ENCODE data around the gene NXN.
"Not testable (repeated sequence)": the region's sequence is repeated elsewhere in the genome, so short reads cannot be mapped to it uniquely, and the experiment has no call there.

The NXN gene

DNA sequence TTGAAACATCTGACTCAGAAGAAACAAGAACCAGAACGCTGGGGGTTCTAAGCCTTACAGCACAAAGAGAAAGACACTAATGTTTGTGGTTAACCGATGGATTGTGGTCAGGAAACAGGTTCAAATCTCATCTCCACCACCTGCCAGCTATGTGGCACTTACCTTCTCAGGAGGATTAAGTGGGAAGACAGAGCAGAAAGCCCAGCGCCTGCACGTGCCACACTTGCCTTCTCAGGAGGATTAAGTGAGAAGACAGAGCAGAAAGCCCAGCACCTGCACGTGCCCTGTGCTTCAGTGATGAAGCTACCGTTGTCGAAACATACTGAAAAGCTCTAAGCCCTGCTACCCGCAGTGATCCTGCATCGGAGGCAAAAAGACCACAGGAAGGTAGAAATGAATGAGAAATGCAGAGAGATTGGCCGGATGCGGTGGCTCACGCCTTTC is 90.6 kb downstream of the NXN start:
- Mint-ChIP-seq H3K36me3 (ENCODE audit: low read depth) (no peaks in the 10 kb centered on the region), H3K27ac (no peak overlapping the region), H3K4me3 (no peak overlapping the region), H3K27me3 (peaks cover 32% of the 10 kb centered on the region), H3K4me1 (ENCODE audit: low read depth) (peaks cover 4% of the 10 kb centered on the region), H3K9me3 (no peaks in the 10 kb centered on the region)

DNA sequence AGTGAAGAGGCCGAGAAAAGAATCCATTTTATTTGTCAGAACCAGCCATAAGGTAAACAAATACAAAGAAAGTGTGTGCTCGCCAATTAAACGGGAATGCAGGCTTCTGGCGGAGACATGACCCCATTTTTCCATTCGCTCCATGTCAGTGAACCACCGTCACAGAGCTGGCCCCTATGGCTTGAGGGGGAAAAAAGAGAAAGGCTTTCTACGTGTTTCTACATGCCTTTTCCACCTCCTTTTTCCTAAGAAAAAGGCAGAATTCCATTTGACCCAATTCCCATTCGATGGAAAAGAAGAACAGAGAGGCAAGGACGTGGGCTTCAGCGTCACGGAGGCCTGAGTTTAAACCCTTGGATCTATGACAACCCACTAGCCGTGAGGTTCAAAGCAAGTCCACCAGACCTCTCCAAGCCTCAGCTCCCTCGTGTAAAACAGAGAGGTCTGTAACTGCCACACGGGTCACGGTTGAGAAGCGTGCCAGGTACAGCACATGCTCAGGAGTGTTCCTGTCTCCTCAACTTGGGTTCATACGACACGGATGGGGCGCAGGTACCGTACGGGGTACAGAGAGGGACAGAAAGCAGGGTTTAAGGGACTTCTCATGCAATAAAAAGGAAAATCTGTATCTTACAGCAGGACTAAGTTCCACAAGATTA is 91.9 kb downstream of the NXN start:
- Mint-ChIP-seq H3K36me3 (ENCODE audit: low read depth) (no peaks in the 10 kb centered on the region), H3K4me3 (no peak overlapping the region), H3K9me3 (no peaks in the 10 kb centered on the region), H3K27me3 (peaks cover 32% of the 10 kb centered on the region), H3K27ac (no peak overlapping the region), H3K4me1 (ENCODE audit: low read depth) (peaks cover 4% of the 10 kb centered on the region)

DNA sequence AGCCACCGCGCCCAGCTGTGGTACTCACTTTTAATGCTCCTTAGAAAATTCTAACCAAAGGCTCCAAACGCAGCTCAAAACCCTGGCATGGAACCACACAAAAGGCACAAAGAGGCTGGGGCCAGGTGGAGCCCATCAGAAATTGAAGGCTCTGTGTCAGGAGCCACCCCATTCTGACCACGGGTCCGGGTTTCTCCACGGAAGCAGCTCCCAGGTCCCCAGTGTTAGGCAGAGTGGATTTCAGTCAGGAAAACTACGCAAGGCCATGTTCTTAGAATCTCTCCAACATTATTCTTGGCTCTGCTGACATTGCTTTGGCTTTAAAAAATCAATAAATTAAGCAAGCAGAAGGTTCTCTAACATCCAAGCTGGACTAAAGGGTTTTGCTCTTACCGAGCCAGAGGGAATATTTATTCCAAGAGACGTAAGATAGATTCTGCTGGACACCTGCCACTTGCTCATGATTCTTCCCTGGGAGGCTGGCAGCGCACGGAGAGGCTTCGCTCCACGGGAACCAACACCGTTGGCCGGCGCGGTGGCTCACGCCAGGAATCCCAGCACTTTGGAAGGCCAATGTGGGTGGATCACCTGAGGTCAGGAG is 93.5 kb downstream of the NXN start:
- Mint-ChIP-seq H3K4me1 (ENCODE audit: low read depth) (peaks cover 4% of the 10 kb centered on the region), H3K9me3 (no peaks in the 10 kb centered on the region), H3K27me3 (peaks cover 29% of the 10 kb centered on the region)

DNA sequence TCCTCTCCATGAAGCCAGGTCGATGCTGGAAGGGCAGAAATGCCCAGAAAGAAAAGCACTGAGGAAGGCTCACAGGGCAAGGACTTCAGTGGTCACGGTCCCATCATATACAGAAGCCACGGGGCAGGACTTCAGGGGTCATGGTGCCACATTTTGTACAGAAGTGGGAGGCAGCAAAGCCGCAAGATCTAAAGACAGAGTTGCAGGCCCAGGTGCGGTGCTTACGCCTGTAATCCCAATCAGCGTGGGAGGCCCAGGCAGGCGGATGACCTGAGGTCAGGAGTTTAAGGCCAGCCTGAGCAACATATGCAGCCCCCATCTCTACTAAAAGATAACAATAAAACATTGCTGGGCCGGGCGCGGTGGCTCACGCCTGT is 96.0 kb downstream of the NXN start:
- Mint-ChIP-seq H3K27ac (no peak overlapping the region), H3K36me3 (ENCODE audit: low read depth) (no peaks in the 10 kb centered on the region), H3K4me3 (no peak overlapping the region)

More for the DNA sequence above, 93.5 kb downstream of the NXN start:
- Mint-ChIP-seq H3K4me3 (no peak overlapping the region), H3K27ac (no peak overlapping the region), H3K36me3 (ENCODE audit: low read depth) (no peaks in the 10 kb centered on the region)

DNA sequence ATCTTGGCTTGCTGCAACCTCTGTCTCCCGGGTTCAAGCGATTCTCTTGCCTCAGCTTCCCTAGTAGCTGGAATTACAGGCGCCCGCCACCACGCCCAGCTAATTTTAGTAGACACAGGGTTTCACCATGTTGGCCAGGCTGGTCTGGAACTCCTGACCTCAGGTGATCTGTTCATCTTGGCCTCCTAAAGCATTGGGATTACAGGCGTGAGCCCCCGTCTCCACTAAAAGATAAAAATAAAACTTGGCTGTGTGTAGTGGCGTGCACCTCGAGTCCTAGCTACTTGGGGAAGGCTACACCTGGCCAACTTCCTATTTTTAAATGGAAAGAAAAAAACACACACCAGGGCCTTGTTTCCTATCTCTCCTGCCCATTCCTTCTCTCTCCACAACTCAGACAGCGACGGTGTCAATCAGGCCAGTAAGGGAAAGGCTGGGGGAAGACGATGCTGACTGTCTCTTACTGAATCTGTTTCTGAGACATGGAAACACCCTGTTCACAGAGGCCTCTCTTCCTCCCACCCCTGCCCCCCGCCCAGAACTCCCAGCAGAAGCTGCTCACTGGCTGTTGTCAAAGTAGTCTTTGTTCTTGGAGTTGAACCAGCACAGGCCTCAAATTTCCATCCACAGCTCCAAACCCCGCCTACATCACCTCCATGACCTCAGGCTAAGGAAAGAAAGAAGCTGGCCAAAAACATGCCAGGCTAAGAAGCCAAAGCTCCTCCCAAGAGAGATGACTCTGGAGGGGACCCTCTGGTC is 96.6 kb downstream of the NXN start:
- Mint-ChIP-seq H3K27me3 (peaks cover 9% of the 10 kb centered on the region), H3K27ac (no peak overlapping the region), H3K36me3 (ENCODE audit: low read depth) (no peaks in the 10 kb centered on the region), H3K4me3 (no peak overlapping the region), H3K9me3 (no peaks in the 10 kb centered on the region), H3K4me1 (ENCODE audit: low read depth) (peaks cover 5% of the 10 kb centered on the region)

More for the DNA sequence above, 96.0 kb downstream of the NXN start:
- Mint-ChIP-seq H3K27me3 (peaks cover 12% of the 10 kb centered on the region), H3K9me3 (no peaks in the 10 kb centered on the region), H3K4me1 (ENCODE audit: low read depth) (peaks cover 5% of the 10 kb centered on the region)

DNA sequence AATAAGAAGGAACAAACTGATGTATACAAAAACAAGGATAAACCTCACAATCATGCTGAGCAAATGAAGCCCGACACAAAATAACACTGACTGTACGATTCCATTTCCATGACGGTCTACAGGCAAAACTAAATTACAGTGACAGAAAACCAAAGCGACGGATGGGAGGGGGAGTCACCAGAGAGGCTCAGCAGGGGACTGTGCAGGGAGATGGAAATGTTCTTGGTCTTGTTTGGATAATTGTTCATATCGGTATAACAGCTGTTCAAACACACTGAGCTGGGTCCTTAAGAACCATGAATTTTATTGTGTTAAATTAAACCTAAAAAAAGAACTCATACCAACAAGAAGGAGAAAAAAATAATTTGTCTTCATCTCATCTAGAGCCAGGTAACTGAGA is 97.8 kb downstream of the NXN start:
- Mint-ChIP-seq H3K4me3 (no peak overlapping the region), H3K4me1 (ENCODE audit: low read depth) (peaks cover 5% of the 10 kb centered on the region), H3K27ac (no peak overlapping the region), H3K36me3 (ENCODE audit: low read depth) (no peaks in the 10 kb centered on the region), H3K27me3 (peaks cover 6% of the 10 kb centered on the region), H3K9me3 (no peaks in the 10 kb centered on the region)

DNA sequence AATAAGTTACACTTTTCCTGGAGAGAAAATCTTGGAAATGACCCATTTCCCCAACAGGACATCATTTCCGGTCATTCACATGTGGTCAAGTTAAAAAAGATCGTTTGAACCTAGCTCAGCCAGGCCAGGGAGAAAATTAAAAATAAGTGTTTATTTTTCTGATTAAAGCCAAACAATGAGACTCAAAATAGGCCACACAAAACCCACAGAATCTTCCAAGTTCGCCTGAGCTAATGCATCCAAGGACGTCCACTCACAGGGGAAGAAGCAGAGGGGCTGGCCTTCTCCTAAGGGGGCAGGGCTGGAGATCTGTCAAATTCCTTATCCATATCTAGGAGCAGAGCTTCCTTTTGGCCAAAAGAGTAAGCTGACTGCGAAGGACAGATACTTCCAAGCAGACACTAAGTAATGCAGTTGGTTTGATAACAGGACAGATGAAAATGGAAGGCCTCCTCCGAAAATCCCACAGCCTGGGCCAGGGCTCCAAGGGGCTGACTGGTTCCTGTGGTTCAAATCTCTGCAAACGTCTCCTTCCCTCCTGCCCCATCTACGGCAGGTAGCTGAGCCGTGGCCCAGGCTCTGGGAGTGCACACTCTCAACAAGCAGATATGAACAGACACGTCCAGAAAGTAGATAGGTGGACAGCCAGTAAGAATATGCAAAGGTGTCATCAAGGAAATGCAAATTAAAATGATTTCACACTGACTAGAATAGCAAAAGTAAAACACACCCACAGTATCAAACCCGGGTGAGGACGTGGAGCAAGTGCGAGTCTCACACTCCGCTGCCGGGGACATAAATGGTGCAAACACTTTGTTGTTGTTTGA is 98.9 kb downstream of the NXN start:
- Mint-ChIP-seq H3K9me3 (no peaks in the 10 kb centered on the region), H3K4me3 (no peak overlapping the region), H3K4me1 (ENCODE audit: low read depth) (peaks cover 11% of the 10 kb centered on the region), H3K36me3 (ENCODE audit: low read depth) (no peaks in the 10 kb centered on the region), H3K27ac (no peak overlapping the region), H3K27me3 (peaks cover 6% of the 10 kb centered on the region)

DNA sequence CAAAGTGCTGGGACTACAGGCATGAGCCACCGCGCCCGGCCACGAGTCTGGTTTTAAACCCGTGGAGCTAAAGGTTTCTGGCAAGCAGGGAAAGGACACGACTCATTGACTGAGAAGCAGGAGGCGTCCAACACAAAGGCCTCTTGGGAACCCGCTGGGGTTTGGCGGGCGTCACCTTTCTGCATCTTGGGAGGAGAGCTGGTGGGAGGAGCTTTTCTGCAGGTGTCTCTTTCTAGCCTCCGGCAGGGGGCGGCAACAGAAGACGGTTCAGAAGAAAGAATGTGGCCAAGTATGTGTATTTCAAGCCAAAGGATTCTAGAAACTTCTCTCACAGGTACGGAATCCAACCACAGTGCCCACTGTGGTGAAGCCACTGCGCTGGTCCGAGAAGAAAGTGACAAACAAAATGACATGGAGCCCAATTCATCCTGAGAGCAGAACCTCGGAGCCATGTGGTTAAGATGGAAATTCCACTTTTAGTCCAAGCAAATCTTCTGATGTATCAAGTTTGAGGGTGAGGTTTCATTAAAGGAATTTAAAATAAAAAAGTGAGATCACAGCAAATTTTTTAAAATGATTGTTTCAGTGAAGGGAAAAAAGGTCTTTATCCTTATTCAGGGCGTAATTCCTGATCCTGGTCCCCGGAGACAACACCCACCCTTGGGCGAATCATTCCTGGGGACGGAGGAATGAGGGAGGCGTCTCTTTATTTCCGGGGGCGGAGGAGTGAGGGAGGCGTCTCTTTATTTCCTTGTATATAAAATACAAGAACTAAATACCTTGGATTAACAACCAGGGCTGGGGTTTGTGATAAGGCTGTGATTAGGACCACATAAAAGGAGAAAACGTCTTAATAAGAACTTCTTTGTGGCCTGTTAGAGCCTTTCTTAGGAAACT is 99.8 kb downstream of the NXN start:
- Mint-ChIP-seq H3K4me3 (no peak overlapping the region), H3K27me3 (peaks cover 6% of the 10 kb centered on the region), H3K27ac (no peak overlapping the region), H3K4me1 (ENCODE audit: low read depth) (peaks cover 11% of the 10 kb centered on the region), H3K9me3 (no peaks in the 10 kb centered on the region), H3K36me3 (ENCODE audit: low read depth) (no peaks in the 10 kb centered on the region)

DNA sequence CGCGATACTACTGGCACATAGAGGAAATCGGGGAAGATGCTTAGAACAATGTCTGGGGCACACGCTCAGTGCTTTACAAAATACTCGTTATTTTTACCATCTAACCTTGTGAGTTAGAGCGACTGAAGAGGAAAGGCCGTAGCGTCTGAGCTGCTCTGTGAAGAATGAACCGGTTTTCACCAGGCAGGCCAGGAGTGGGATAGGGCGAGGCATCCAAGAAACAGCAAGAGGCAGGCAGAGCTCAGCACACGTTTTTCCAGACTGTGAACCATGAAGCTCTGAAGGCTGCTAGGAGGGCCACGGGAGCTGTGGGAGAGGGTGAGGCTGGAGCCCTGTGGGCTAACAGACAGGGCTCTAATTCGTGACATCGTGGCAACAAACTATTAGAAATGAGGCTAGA is 101.9 kb downstream of the NXN start:
- H3K27me3 Mint-ChIP-seq = peaks cover 6% of the 10 kb centered on the region
- H3K4me1 Mint-ChIP-seq (ENCODE audit: low read depth) = peaks cover 11% of the 10 kb centered on the region
- H3K4me3 Mint-ChIP-seq = no peak overlapping the region
- H3K36me3 Mint-ChIP-seq (ENCODE audit: low read depth) = no peaks in the 10 kb centered on the region
- H3K27ac Mint-ChIP-seq = no peak overlapping the region
- H3K9me3 Mint-ChIP-seq = no peaks in the 10 kb centered on the region

DNA sequence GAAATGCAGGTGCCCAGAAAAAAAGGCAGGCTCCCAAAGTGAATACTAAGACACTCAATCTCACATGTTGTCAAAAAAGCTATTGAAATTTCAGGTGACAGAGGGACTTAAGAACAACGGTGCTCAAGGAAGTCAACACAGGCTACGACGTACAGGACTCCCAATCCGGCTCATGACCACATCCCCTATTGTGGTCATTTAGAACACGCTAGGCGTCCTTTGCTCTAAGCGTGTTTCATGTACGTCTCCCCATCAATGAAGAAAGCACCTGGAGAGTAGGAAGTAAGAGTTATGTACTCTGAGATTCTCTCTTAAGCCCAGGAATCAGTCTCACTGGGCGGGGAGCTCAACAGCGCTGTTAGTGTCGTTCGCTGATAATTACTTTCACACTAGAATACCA is 103.3 kb downstream of the NXN start:
- Mint-ChIP-seq H3K27ac (no peak overlapping the region), H3K4me3 (no peak overlapping the region)

DNA sequence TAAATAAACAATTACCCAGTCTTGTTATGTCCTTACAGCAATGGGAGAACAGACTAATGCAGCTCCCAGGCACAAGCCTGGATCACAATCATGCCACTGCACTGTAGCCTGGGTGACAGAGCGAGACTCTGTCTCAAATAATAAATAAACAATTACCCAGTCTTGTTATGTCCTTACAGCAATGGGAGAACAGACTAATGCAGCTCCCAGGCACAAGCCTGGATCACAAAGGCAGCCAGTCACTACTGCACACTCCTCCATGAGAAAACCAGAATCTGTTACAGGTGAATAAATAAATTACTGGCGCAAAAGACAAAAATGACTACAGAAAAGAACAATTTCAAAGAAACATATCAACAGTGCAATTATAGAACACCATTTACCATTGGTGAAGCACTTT is 105.0 kb downstream of the NXN start:
- peaks cover 11% of the 10 kb centered on the region for H3K4me1 Mint-ChIP-seq (ENCODE audit: low read depth)
- H3K27me3 Mint-ChIP-seq = peaks cover 10% of the 10 kb centered on the region
- not testable (repeated sequence) for H3K4me3 Mint-ChIP-seq; H3K9me3 Mint-ChIP-seq; H3K27ac Mint-ChIP-seq; H3K36me3 Mint-ChIP-seq (ENCODE audit: low read depth)

More for the DNA sequence above, 103.3 kb downstream of the NXN start:
- peaks cover 10% of the 10 kb centered on the region for H3K27me3 Mint-ChIP-seq
- peaks cover 5% of the 10 kb centered on the region for H3K9me3 Mint-ChIP-seq
- H3K36me3 Mint-ChIP-seq (ENCODE audit: low read depth) = no peaks in the 10 kb centered on the region
- peaks cover 15% of the 10 kb centered on the region for H3K4me1 Mint-ChIP-seq (ENCODE audit: low read depth)

DNA sequence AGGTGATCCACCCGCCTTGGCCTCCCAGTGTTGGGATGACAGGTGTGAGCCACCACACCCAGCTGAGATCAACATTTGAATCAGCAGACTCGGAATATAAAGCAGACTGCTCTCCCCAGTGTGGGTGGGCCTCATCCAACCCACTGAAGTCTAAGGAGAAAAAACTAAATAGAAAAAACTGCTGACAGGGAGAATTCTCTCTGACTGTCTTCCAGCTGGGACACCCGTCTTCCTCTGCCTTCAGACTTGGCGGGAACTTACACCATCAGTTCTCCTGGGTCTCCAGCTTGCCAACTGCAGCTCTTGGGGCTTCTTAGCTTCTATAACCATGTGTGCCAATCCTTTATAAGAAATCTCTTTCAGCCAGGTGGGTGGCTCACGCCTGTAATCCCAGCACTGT is 106.7 kb downstream of the NXN start:
- Mint-ChIP-seq H3K4me1 (ENCODE audit: low read depth) (peaks cover 10% of the 10 kb centered on the region), H3K4me3 (no peak overlapping the region), H3K9me3 (peaks cover 5% of the 10 kb centered on the region), H3K36me3 (ENCODE audit: low read depth) (no peaks in the 10 kb centered on the region), H3K27me3 (peaks cover 14% of the 10 kb centered on the region), H3K27ac (no peak overlapping the region)

DNA sequence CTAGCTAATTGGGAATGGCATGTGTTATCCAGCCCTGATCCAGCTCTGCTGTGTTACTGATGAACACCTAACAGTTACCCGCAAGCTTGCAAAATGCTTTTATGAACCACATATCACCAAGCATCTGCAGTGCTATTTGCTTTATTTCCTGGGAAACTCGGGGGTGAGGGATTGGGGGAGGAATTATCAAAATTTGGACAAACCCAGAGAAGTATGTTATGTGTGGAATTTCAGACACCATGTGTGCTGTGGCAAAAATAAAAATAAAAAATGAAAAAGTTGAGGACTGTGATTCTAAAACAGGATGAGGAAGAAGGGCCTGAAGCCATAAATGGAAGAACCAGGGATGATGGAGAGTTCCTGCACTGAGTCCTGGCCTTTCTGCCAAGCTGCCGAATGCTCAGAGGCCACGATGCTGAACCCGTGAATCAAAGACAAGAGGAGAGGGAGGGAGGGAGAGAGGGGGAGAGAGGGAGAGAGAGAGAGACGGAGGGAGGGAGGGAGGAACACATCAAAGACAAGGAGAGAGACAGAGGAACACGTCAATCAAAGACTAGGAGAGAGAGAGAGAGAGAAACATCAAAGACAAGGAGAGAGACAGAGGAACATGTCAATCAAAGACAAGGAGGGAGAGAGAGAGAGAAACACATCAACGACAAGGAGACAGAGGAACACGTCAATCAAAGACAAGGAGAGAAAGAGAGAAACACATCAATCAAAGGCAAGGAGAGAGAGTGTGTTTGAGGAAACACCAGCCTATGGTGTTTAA is 107.6 kb downstream of the NXN start:
- peaks cover 5% of the 10 kb centered on the region for H3K9me3 Mint-ChIP-seq
- H3K27ac Mint-ChIP-seq = no peak overlapping the region
- no peak overlapping the region for H3K4me3 Mint-ChIP-seq
- H3K36me3 Mint-ChIP-seq (ENCODE audit: low read depth) = no peaks in the 10 kb centered on the region
- H3K27me3 Mint-ChIP-seq = peaks cover 10% of the 10 kb centered on the region
- peaks cover 10% of the 10 kb centered on the region for H3K4me1 Mint-ChIP-seq (ENCODE audit: low read depth)
